A549 (cell line): Measurements from ENCODE around the gene NSD2.

ENCODE experiments used
- MAZ ChIP-seq: fragments of 150-350 bp; IDR thresholded peaks from 2 replicates; pipeline ENCODE4 v1.6.1; 2014; ENCODE audit warnings: antibody characterized with exemption, low read depth, low read length, borderline replicate concordance
- MYC ChIP-seq: IDR thresholded peaks from 2 replicates; pipeline ENCODE4 v1.6.1; 2012; ENCODE audit warnings: mild to moderate bottlenecking, inconsistent platforms, low read length, improper control_type of control experiment, borderline replicate concordance
- PHF8 ChIP-seq: fragments of 200-600 bp; sonication (generic); IDR thresholded peaks from 2 replicates; pipeline ENCODE4 v1.6.1; 2016; ENCODE audit warnings: low read depth, mild to moderate bottlenecking, antibody characterized with exemption, moderate library complexity, borderline replicate concordance
- POLR2A ChIP-seq: IDR thresholded peaks from 2 replicates; pipeline ENCODE4 v1.6.1; 2012; ENCODE audit warnings: mild to moderate bottlenecking, low read length
- RAD21 ChIP-seq, 2 experiments: fragments of >200 bp in 1 of 2; sonication (Bioruptor Twin) in 1 of 2; formaldehyde crosslinking in 1 of 2; IDR thresholded peaks in 1 of 2; conservative IDR thresholded peaks in 1 of 2; 2 replicates in 1 of 2; 3 replicates in 1 of 2; pipeline ENCODE4 v1.6.1; 2012 to 2018; ENCODE audit warnings: inconsistent platforms in 1 of 2
- TF ChIP-seq, protein P1 (sequence below): fragments of >200 bp; sonication (Bioruptor Twin); formaldehyde crosslinking; IDR thresholded peaks from 3 replicates; pipeline ENCODE4 v1.5.1; 2016

DNA sequence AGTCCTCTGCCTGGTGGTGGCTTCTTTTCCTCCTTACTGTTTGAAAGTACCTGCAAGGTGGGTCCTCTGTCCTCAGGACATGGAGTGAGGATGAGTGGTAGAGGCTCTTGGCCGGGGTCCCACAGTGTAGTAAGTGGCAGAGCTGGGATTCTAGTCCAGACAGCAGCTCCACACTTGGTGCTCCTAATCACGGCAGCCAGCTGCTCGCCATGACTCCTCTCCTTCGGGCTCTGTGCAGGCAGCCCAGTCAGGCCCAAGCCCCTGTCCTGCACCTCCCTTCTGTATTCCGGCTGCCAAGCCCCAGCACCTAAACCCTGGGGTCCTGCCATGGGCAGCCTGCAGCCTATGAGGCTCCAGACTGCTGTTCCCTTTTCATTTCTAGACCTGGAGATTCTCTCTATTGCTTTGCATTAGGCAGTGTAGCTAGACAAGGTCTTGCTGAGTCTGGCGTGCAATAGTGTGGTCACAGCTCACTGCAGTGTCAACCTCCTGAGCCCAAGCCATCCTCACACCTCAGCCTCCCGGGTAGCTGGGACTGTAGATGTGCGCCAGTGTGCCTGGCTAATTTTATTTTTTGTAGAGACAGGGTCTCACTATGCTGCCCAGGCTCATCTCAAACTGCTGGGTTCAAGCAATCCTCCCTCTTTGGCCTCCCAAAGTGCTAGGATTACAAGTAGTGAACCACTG is 24.9 kb downstream of the NSD2 start:
- TF ChIP-seq, protein P1, sequence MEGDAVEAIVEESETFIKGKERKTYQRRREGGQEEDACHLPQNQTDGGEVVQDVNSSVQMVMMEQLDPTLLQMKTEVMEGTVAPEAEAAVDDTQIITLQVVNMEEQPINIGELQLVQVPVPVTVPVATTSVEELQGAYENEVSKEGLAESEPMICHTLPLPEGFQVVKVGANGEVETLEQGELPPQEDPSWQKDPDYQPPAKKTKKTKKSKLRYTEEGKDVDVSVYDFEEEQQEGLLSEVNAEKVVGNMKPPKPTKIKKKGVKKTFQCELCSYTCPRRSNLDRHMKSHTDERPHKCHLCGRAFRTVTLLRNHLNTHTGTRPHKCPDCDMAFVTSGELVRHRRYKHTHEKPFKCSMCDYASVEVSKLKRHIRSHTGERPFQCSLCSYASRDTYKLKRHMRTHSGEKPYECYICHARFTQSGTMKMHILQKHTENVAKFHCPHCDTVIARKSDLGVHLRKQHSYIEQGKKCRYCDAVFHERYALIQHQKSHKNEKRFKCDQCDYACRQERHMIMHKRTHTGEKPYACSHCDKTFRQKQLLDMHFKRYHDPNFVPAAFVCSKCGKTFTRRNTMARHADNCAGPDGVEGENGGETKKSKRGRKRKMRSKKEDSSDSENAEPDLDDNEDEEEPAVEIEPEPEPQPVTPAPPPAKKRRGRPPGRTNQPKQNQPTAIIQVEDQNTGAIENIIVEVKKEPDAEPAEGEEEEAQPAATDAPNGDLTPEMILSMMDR: no peak
- TF ChIP-seq MYC (no peak), POLR2A (no peak), PHF8 (no peak), MAZ (no peak), RAD21 (conservative IDR thresholded peaks at IDR 0.05 in 1 of 2, IDR thresholded peaks at IDR 0.05 in 1 of 2) (no peak)
